H1 (cell line): ENCODE results near the gene POLR2A. TPM values are rescaled to one million over a fixed set of nuclear protein-coding genes. Genes with fewer than 3 reads are reported as not detected.

Experiments used
- CTCF ChIA-PET: fragments of 300-600 bp; sonication (Branson Sonifier 250); formaldehyde crosslinking; loops from one replicate; lab custom pipeline; 2021; ENCODE audit not compliant: partially characterized antibody; lab: Charles Lee
- POLR2A ChIA-PET: fragments of 300-600 bp; sonication (Branson Sonifier 250); formaldehyde crosslinking; loops from one replicate; lab custom pipeline; 2021; ENCODE audit warnings: inconsistent platforms; ENCODE audit not compliant: partially characterized antibody; lab: Charles Lee
- DNase-seq, 2 experiments: peaks; one replicate each; pipeline versions ENCODE4 v3.0.0 to v3.0.0-alpha.2; 2010 to 2022; ENCODE audit warnings: low spot score in 2 of 2, low read depth in 1 of 2, mixed read lengths in 1 of 2
- FAIRE-seq: peaks from 2 replicates; lab custom pipeline; 2011; peaks lifted over from hg19 to GRCh38; lab: Jason Lieb, UNC
- H2AFZ ChIP-seq: 2 replicates; pipeline ENCODE4 v1.8.1; 2012; ENCODE audit warnings: low read length, inconsistent platforms
- H2AK5ac ChIP-seq: 2 replicates; pipeline ENCODE4 v1.6.1; 2013; ENCODE audit warnings: low read depth, low read length
- H2BK120ac ChIP-seq: replicated peaks from 2 replicates; pipeline ENCODE3; 2013; ENCODE audit warnings: low read depth, low read length, inconsistent platforms
- H2BK12ac ChIP-seq: 2 replicates; pipeline ENCODE4 v1.6.1; 2013; ENCODE audit warnings: low read depth, low read length
- H2BK15ac ChIP-seq: 2 replicates; pipeline ENCODE4 v1.6.1; 2013; ENCODE audit warnings: low read length
- H2BK20ac ChIP-seq: 2 replicates; pipeline ENCODE4 v1.6.1; 2013; ENCODE audit warnings: low read length
- H2BK5ac ChIP-seq: 2 replicates; pipeline ENCODE4 v1.6.1; 2013; ENCODE audit warnings: low read depth, low read length
- H3K14ac ChIP-seq: 2 replicates; pipeline ENCODE4 v1.6.1; 2013; ENCODE audit warnings: inconsistent platforms; ENCODE audit not compliant: insufficient read length
- H3K18ac ChIP-seq: 2 replicates; pipeline ENCODE4 v1.6.1; 2013; ENCODE audit warnings: low read length; ENCODE audit errors: extremely low read depth
- H3K23ac ChIP-seq: 2 replicates; pipeline ENCODE4 v1.6.1; 2013; ENCODE audit warnings: inconsistent platforms; ENCODE audit not compliant: insufficient read length
- H3K23me2 ChIP-seq: 2 replicates; pipeline ENCODE4 v1.6.1; 2013; ENCODE audit warnings: low read depth, low read length
- H3K27ac ChIP-seq: 2 replicates; pipeline ENCODE4 v1.6.1; 2011; ENCODE audit warnings: low read depth, low read length, inconsistent platforms
- H3K27me3 ChIP-seq, 4 experiments: replicated peaks in 1 of 4; 1 replicate in 1 of 4; 2 replicates in 3 of 4; pipeline versions ENCODE4 v1.6.1 to v1.8.1; 2011 to 2013; ENCODE audit warnings: low read length in 3 of 4, mild to moderate bottlenecking in 3 of 4, inconsistent platforms in 2 of 4, mixed read lengths in 2 of 4, moderate library complexity in 1 of 4; ENCODE audit not compliant: control insufficient read depth in 3 of 4, insufficient read depth in 3 of 4; ENCODE audit errors: extremely low read depth in 1 of 4
- H3K36me3 ChIP-seq, 4 experiments: 2 replicates each; pipeline versions ENCODE4 v1.6.1 to v1.8.1; 2011 to 2013; ENCODE audit warnings: mild to moderate bottlenecking in 4 of 4, low read length in 3 of 4, moderate library complexity in 2 of 4, control low read depth in 1 of 4, inconsistent platforms in 1 of 4; ENCODE audit not compliant: insufficient read depth in 4 of 4, control insufficient read depth in 2 of 4
- H3K4ac ChIP-seq: replicated peaks from 2 replicates; pipeline ENCODE3; 2013; ENCODE audit warnings: low read length, low read depth, mixed read lengths, inconsistent platforms; ENCODE audit not compliant: insufficient read length
- H3K4me1 ChIP-seq, 4 experiments: replicated peaks in 1 of 4; 1 replicate in 1 of 4; 2 replicates in 3 of 4; pipeline versions ENCODE4 v1.6.1 to v1.8.1; 2011 to 2013; ENCODE audit warnings: low read length in 3 of 4, inconsistent platforms in 2 of 4, mixed read lengths in 1 of 4; ENCODE audit not compliant: insufficient read depth in 4 of 4, control insufficient read depth in 3 of 4
- H3K4me2 ChIP-seq, 2 experiments: 2 replicates each; pipeline versions ENCODE4 v1.6.1 to v1.8.1; 2011 to 2013; ENCODE audit warnings: low read depth in 2 of 2, low read length in 2 of 2, control low read depth in 1 of 2, inconsistent platforms in 1 of 2, mild to moderate bottlenecking in 1 of 2; ENCODE audit not compliant: insufficient read depth in 1 of 2
- H3K4me3 ChIP-seq, 4 experiments: fragments of 200-600, 300-600 bp in 1 of 4; sonication (generic), shearing (Covaris generic), sonication (Bioruptor Twin) in 1 of 4; 2 replicates each; pipeline versions ENCODE4 v1.5.1 to v1.8.1; 2011 to 2016; ENCODE audit warnings: low read length in 4 of 4, low read depth in 3 of 4, control low read depth in 2 of 4, inconsistent platforms in 2 of 4, mild to moderate bottlenecking in 2 of 4, mixed read lengths in 1 of 4, moderate library complexity in 1 of 4; ENCODE audit not compliant: insufficient read depth in 2 of 4; ENCODE audit errors: extremely low read depth in 1 of 4
- H3K56ac ChIP-seq: replicated peaks from 2 replicates; pipeline ENCODE3; 2013; ENCODE audit warnings: low read depth, mild to moderate bottlenecking, mixed read lengths, low read length, inconsistent platforms; ENCODE audit not compliant: insufficient read length
- H3K79me1 ChIP-seq: 2 replicates; pipeline ENCODE4 v1.6.1; 2013; ENCODE audit warnings: low read depth, low read length, control low read depth
- H3K79me2 ChIP-seq, 2 experiments: 2 replicates each; pipeline versions ENCODE4 v1.6.1 to v1.8.1; 2012 to 2013; ENCODE audit warnings: low read length in 2 of 2, mild to moderate bottlenecking in 2 of 2, inconsistent platforms in 1 of 2; ENCODE audit not compliant: insufficient read depth in 2 of 2, control insufficient read depth in 1 of 2
- H3K9ac ChIP-seq, 4 experiments: replicated peaks in 1 of 4; 1 replicate in 1 of 4; 2 replicates in 3 of 4; pipeline versions ENCODE4 v1.6.1 to v1.8.1; 2011 to 2013; ENCODE audit warnings: low read depth in 3 of 4, low read length in 3 of 4, control low read depth in 2 of 4, mild to moderate bottlenecking in 2 of 4, moderate library complexity in 2 of 4, inconsistent platforms in 1 of 4; ENCODE audit errors: extremely low read depth in 1 of 4
- H3K9me3 ChIP-seq, 2 experiments: 2 replicates each; pipeline versions ENCODE4 v1.6.1 to v1.8.1; 2012 to 2013; ENCODE audit warnings: mild to moderate bottlenecking in 2 of 2, moderate library complexity in 2 of 2, control low read depth in 1 of 2, inconsistent platforms in 1 of 2, low read depth in 1 of 2, low read length in 1 of 2, mixed read lengths in 1 of 2; ENCODE audit not compliant: insufficient read depth in 2 of 2
- H4K20me1 ChIP-seq, 2 experiments: replicated peaks in 1 of 2; 2 replicates each; pipeline versions ENCODE3 to v1.8.1; 2011 to 2013; ENCODE audit warnings: inconsistent platforms in 2 of 2, low read length in 2 of 2, mild to moderate bottlenecking in 1 of 2; ENCODE audit not compliant: insufficient read depth in 2 of 2, control insufficient read depth in 1 of 2
- H4K5ac ChIP-seq: 2 replicates; pipeline ENCODE4 v1.6.1; 2013; ENCODE audit warnings: low read length, low read depth, mixed read lengths, inconsistent platforms; ENCODE audit not compliant: insufficient read length
- H4K8ac ChIP-seq: 2 replicates; pipeline ENCODE4 v1.8.0; 2013; ENCODE audit warnings: mild to moderate bottlenecking, moderate library complexity, low read length, inconsistent platforms; ENCODE audit not compliant: insufficient read depth; ENCODE audit errors: extremely low read depth
- H4K91ac ChIP-seq: replicated peaks from 2 replicates; pipeline ENCODE3; 2013; ENCODE audit warnings: low read length, mixed read lengths, inconsistent platforms; ENCODE audit not compliant: insufficient read length
- ATF3 ChIP-seq: IDR thresholded peaks from 2 replicates; pipeline ENCODE4 v1.6.1; 2011; ENCODE audit warnings: low read depth, mild to moderate bottlenecking, low read length; ENCODE audit not compliant: insufficient read depth
- CHD1 ChIP-seq: IDR thresholded peaks from 2 replicates; pipeline ENCODE4 v1.6.1; 2012; ENCODE audit warnings: low read depth, low read length, improper control_type of control experiment
- MAFK ChIP-seq: IDR thresholded peaks from 2 replicates; pipeline ENCODE4 v1.6.1; 2012; ENCODE audit warnings: low read depth, mild to moderate bottlenecking, improper control_type of control experiment, low read length
- SAP30 ChIP-seq: fragments of 300-600 bp; sonication (generic); IDR thresholded peaks from 2 replicates; pipeline ENCODE4 v1.7.1; 2012; ENCODE audit warnings: low read length, moderate library complexity, mild to moderate bottlenecking, inconsistent platforms; ENCODE audit not compliant: insufficient read depth, insufficient replicate concordance
- SIN3A ChIP-seq, 2 experiments: IDR thresholded peaks in 1 of 2; conservative IDR thresholded peaks in 1 of 2; 2 replicates each; pipeline ENCODE4 v1.6.1; 2011 to 2012; ENCODE audit warnings: low read length in 2 of 2, improper control_type of control experiment in 1 of 2, low read depth in 1 of 2, mild to moderate bottlenecking in 1 of 2
- WGBS, 2 experiments: shearing (Covaris generic) in 1 of 2; methylation state at CpG; one replicate each; pipeline versions ENCODE4 v1.1.6 to v1.1.7; 2013 to 2015; ENCODE audit warnings: low lambda C conversion rate in 2 of 2, mixed read lengths in 2 of 2, inconsistent platforms in 1 of 2, low coverage in 1 of 2, missing lambda C conversion rate in 1 of 2; ENCODE audit not compliant: insufficient replicate concordance in 2 of 2, insufficient coverage in 1 of 2, insufficient read length in 1 of 2; ENCODE audit errors: extremely low coverage in 1 of 2, missing lambda C conversion rate in 1 of 2; 5-methylcytosine and 5-hydroxymethylcytosine counted together
- polyA plus RNA-seq, 7 experiments: library from polyadenylated mRNA; depleted of rRNA in 3 of 7; stranded (reverse) in 5 of 7; unstranded in 2 of 7; fragments of >200 nt in 5 of 7; fragments of 200-250 nt in 2 of 7; gene quantifications; 1 replicate in 5 of 7; 2 replicates in 1 of 7; 4 replicates in 1 of 7; pipeline versions ENCODE4 v1.2.1 to v1.2.3, GENCODE V29; 2011 to 2013; ENCODE audit warnings: missing spikeins in 2 of 7, mixed read lengths in 2 of 7
- total RNA-seq: library from RNA; stranded (reverse); fragmentation: NEBNext Ultra II Directional; extraction: Animal tissue kit (Norgen Biotek cat#: 25700); gene quantifications from 2 replicates; pipeline ENCODE4 v1.2.1, GENCODE V29; 2021

POLR2A gene
- total and polyA plus RNA-seq, 2 of the 8 experiments (the other 6 are each of a cell fraction or from before 2014, with no cell fraction given): 26.8 to 150 TPM

- Histone ChIP-seq H3K18ac (no peak overlapping the region), H2BK5ac (no peak overlapping the region), H2BK12ac (no peak overlapping the region), H4K91ac (no peak overlapping the region), H2AFZ (no peak overlapping the region), H3K14ac (no peak overlapping the region), H2BK15ac (no peak overlapping the region), H3K4me3 (no peak overlapping the region), H2AK5ac (no peak overlapping the region), H4K5ac (no peak overlapping the region), H3K4me2 (no peak overlapping the region), H4K20me1 (peaks cover 8 to 11% of the 10 kb centered on the region in 2 experiments), H4K8ac (no peak overlapping the region), H3K9me3 (no peaks in the 10 kb centered on the region), H3K27ac (no peak overlapping the region), H2BK20ac (no peak overlapping the region), H3K4me1 (no peaks in the 10 kb centered on the region), H2BK120ac (no peak overlapping the region), H3K79me2 (no peaks in the 10 kb centered on the region), H3K27me3 (no peaks in the 10 kb centered on the region), H3K4ac (no peak overlapping the region), H3K56ac (no peak overlapping the region), H3K23me2 (no peaks in the 10 kb centered on the region), H3K79me1 (peaks cover 4% of the 10 kb centered on the region; the same call in 1 of the 2 replicates), H3K36me3 (peaks cover 54 to 93% (median 76%) of the 10 kb centered on the region in 4 experiments), H3K23ac (no peak overlapping the region), H3K9ac (no peak overlapping the region)
- POLR2A ChIA-PET: interaction anchor here (0.8 to 4.4 kb wide), 6 partner anchors 10 to 147 kb away, joined by 3 to 18 read pairs (median 4); partner anchors contain the start of genes POLR2A and TMEM95
- CTCF ChIA-PET: interaction anchor here (0.6 to 7.0 kb wide), 24 partner anchors 9 to 185 kb away, joined by 3 to 82 read pairs (median 3); partner anchors contain the start of genes SENP3, SPEM1 and TMEM95
- FAIRE-seq (no peak), DNase-seq (no peak)
- no peak for TF ChIP-seq SAP30
- TF ChIP-seq ATF3: no peak
- TF ChIP-seq MAFK: no peak
- no peak for TF ChIP-seq CHD1
- TF ChIP-seq SIN3A (conservative IDR thresholded peaks at IDR 0.05 in 1 of 2, IDR thresholded peaks at IDR 0.05 in 1 of 2; ENCODE audit: low read depth in 1 of 2, low read length in 2 of 2): no peak
- 97% methylated on average over 20 of the region's 20 CpGs; no CpG with 5 or more reads in 1 of the 2 experiments for WGBS, 2 experiments
Observed at GRCh38 chr17:7502171-7502847, 18.1 kb downstream of the POLR2A start.
